ENCODE results near the gene ZNF326.
"Not testable (repeated sequence)": the region's sequence is repeated elsewhere in the genome, so short reads cannot be mapped to it uniquely, and the experiment has no call there.

- not testable (repeated sequence) for TF ChIP-seq CTCF, EP300 (IDR thresholded peaks at IDR 0.05)
Measured at GRCh38 chr1:89982846-89983245, 12.1 kb upstream of the ZNF326 start.
